ENCODE measurements around the gene BABAM2.

BABAM2 gene

GRCh38 chr2:28351621-28352020 lies 461.1 kb downstream of the BABAM2 start:
- H3K4me3 ChIP-seq (ENCODE audit: low read depth, low read length), result no peak overlapping the region
- in situ Hi-C loops (cut with HindIII; ENCODE audit: low sequenced_read_pairs), result no loop called here
- TF ChIP-seq CTCF (IDR thresholded peaks at IDR 0.05; ENCODE audit: low read depth, low read length, missing control alignments), result no peak
- DNase-seq (ENCODE audit: low read depth), result no peak

- in situ Hi-C loops (cut with HindIII; ENCODE audit: low sequenced_read_pairs), result no loop called here
- no peak for TF ChIP-seq CTCF (IDR thresholded peaks at IDR 0.05; ENCODE audit: low read depth, low read length, missing control alignments)
- no peak overlapping the region for H3K4me3 ChIP-seq (ENCODE audit: low read depth, low read length)
- DNase-seq (ENCODE audit: low read depth), result no peak
Measured at GRCh38 chr2:28352104-28352503, 461.6 kb downstream of the BABAM2 start.

GRCh38 chr2:28352610-28353195 lies 462.2 kb downstream of the BABAM2 start:
- in situ Hi-C loops (cut with HindIII; ENCODE audit: low sequenced_read_pairs), result no loop called here
- DNase-seq (ENCODE audit: low read depth), result no peak
- no peak for TF ChIP-seq CTCF (IDR thresholded peaks at IDR 0.05; ENCODE audit: low read depth, low read length, missing control alignments)
- H3K4me3 ChIP-seq (ENCODE audit: low read depth, low read length), result no peak overlapping the region

GRCh38 chr2:28354920-28355520 lies 464.5 kb downstream of the BABAM2 start:
- in situ Hi-C loops (cut with HindIII; ENCODE audit: low sequenced_read_pairs), result no loop called here
- TF ChIP-seq CTCF (IDR thresholded peaks at IDR 0.05; ENCODE audit: low read depth, low read length, missing control alignments), result no peak
- DNase-seq (ENCODE audit: low read depth), result no peak
- H3K4me3 ChIP-seq (ENCODE audit: low read depth, low read length), result no peak overlapping the region

- H3K4me3 ChIP-seq (ENCODE audit: low read depth, low read length), result no peak overlapping the region
Measured at GRCh38 chr2:28355521-28356094, 465.1 kb downstream of the BABAM2 start.

More at GRCh38 chr2:28355521-28356094, 465.1 kb downstream of the BABAM2 start:
- no peak for TF ChIP-seq CTCF (IDR thresholded peaks at IDR 0.05; ENCODE audit: low read depth, low read length, missing control alignments)
- DNase-seq (ENCODE audit: low read depth), result no peak
- in situ Hi-C loops (cut with HindIII; ENCODE audit: low sequenced_read_pairs), result no loop called here

Data from astrocyte of the cerebellum (primary cell).